Lung microvascular endothelial cell (primary cell): Measurements from ENCODE around the gene HSD17B1. TPM values are rescaled to one million over a fixed set of nuclear protein-coding genes. Genes with fewer than 3 reads are reported as not detected.
A peak's percentile ranks its signal among the peaks of the same experiment; 100 is the strongest.
"Not testable (repeated sequence)": the region's sequence is repeated elsewhere in the genome, so short reads cannot be mapped to it uniquely, and the experiment has no call there.

Experiments used
- DNase-seq, 2 donors: peaks; one replicate each; pipeline versions ENCODE4 v3.0.0 to v3.0.0-alpha.2; 2010; ENCODE audit warnings: low read depth in 2 of 2
- total RNA-seq: library from RNA; depleted of rRNA; stranded (reverse); fragments of >200 nt; gene quantifications from 2 replicates; pipeline ENCODE4 v1.2.1, GENCODE V29; 2014

The HSD17B1 gene
- 0.44 and 1.8 TPM in 2 replicates for total RNA-seq

DNA sequence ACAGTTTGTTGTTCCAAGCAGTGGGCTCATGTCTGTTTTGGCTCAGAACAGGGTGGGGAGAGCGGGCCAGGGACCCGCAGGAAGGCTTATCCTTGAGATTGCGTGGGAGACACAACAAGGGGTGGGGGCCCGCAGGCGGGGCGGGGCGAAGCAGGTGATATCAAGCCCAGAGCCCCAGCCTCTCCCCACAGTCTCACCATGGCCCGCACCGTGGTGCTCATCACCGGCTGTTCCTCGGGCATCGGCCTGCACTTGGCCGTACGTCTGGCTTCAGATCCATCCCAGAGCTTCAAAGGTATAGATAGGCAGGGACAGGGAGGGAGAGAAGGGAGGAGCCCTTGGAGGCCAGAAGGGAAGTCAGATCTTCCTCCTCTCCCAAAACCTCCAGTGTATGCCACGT, at the start of gene HSD17B1:
TSS of gene HSD17B1 (plus strand) at position 188 of the 400 bp plus-strand sequence. CDS start at position 199, 11 bp downstream.
- not testable (repeated sequence) for DNase-seq

DNA sequence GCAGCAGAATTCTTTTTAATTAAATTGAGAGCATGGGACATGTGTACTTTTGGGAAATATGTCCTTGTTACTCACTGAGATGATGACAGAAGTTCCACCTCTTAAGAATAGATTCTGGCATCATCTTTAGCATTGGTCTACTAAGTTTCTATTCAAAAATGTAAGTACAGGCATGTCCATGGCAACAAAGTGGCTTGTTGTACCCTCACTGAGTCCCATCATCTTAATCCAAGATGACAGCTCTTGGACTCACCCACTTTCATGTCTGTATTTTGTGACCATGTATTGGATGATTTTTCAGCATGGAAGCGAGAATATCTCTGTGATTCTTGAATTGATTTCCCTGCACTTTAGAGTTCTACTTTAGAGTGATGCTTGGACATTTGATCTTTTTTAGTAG, 49.8 kb upstream of the HSD17B1 start:
- DNase-seq = no peak

GRCh38 chr17:42507671-42508070, 45.1 kb upstream of the HSD17B1 start:
- DNase-seq = no peak

DNA sequence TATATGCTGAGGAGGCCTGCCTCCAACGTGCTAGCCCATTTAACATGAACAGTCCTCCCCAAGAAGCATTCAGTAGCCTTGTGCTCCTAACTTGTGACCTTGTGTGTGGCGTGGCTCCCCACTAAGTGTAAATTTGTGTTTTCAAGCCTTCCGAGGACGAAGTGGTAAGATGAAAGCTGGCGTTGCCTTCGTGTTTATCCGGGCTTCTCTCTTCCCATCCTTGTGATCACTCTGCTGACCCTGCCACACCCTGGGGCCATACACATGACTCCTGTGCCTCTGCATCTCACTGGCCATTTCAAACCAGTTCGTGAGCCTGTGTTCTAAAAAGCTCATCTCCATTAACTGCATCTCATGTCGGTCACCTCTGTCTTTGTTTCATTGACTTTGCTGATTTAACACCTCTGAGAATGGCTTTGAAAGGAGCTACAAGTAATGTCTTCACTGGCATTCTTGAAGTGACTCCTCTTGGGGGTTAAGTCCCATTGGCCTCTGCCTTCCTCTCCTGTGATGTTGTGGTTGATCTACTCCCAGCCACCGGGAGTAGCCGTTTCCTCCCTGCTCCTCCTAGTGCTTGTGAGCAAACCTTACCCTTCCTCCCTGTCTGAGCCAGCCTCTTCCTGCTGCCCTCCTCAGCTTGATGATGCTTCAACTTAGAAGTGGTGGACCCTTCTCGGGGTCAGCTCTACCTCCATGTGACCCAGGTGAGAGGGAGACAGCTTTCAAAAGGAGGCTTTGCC, 44.1 kb upstream of the HSD17B1 start:
- DNase-seq = peak in 1 of 2 donors; percentile 81

DNA sequence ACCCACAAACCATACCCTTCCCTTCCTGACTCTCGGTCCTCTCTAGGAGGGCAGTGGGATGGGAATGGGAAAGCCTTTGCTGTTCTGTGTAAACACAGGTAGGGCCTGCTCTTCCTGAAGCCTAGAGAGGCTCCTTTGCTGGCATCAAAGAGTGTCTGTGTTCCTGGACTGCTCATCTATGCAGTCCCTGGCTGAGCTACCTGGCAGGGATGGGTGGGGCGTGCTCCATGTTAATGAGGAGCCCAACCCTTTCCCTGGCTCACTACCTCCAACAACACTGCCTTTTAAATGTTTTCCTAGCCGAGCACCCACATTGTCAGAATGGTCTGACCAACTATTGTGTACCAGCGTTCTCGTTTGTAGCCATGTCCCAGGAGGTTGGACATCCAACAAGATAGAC, 43.3 kb upstream of the HSD17B1 start:
- DNase-seq = no peak

- no peak for DNase-seq
Observed at GRCh38 chr17:42509841-42510240, 42.9 kb upstream of the HSD17B1 start.

DNA sequence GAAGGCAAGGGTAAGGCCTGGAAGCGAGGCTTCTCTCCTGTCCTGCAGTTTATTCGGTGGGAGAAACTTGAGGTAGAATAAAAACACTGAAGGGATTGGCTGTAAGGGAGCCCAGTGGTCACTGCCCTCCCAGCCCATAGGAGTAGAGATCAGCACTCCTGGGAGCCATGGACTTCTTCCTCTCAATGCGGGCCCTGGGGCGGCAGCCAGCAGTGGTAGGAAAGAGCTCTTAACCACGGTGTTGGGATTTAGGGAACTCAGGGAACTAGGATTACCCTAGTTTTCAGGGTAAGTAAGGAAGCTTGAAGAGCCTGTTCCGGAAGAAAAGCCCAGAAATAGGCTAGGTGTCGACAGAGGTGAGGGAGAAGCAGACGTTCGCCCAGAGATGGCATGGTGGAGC, 40.5 kb upstream of the HSD17B1 start:
- DNase-seq = no peak

GRCh38 chr17:42512733-42513251, 39.9 kb upstream of the HSD17B1 start:
- DNase-seq = no peak

DNA sequence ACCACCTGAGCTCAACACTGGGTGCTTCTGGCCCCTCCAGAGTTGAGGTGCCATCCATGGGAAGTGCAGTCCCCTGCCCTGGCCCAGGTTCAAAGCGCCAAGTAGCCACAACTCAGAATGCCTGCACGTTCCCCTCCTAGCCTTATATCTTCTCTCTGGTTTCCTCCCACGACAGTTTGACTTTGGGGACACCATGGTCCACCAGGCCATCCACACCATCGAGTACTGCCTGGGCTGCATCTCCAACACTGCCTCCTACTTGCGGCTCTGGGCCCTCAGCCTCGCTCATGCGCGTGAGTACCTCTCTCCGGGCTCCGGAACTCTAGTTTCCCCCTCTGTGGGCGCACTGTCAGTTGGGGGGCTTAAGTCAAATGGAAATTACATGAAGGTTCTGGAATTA, 39.0 kb upstream of the HSD17B1 start:
- no peak for DNase-seq

DNA sequence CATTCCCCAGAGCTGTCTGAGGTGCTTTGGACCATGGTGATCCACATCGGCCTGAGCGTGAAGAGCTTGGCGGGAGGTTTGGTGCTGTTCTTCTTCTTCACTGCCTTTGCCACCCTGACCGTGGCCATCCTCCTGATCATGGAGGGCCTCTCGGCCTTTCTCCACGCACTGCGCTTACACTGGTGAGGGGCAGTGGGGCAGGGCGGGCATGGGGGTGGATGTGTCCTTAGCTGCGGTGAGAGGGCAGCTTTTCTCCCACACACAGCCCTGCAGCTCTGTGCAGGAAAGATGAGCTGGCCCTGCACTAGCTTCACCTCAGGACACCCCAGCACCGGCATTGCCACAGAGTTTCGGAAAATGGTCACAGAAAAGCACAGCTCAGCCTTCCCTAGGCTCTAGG, 38.4 kb upstream of the HSD17B1 start:
- no peak for DNase-seq

- no peak for DNase-seq
Observed at GRCh38 chr17:42514867-42515266, 37.9 kb upstream of the HSD17B1 start.

- peak; percentile 87 to 89 for DNase-seq
Observed at GRCh38 chr17:42517516-42517915, 35.2 kb upstream of the HSD17B1 start.

GRCh38 chr17:42518046-42518754, 34.5 kb upstream of the HSD17B1 start:
- DNase-seq = peak; percentile 64 to 98

DNA sequence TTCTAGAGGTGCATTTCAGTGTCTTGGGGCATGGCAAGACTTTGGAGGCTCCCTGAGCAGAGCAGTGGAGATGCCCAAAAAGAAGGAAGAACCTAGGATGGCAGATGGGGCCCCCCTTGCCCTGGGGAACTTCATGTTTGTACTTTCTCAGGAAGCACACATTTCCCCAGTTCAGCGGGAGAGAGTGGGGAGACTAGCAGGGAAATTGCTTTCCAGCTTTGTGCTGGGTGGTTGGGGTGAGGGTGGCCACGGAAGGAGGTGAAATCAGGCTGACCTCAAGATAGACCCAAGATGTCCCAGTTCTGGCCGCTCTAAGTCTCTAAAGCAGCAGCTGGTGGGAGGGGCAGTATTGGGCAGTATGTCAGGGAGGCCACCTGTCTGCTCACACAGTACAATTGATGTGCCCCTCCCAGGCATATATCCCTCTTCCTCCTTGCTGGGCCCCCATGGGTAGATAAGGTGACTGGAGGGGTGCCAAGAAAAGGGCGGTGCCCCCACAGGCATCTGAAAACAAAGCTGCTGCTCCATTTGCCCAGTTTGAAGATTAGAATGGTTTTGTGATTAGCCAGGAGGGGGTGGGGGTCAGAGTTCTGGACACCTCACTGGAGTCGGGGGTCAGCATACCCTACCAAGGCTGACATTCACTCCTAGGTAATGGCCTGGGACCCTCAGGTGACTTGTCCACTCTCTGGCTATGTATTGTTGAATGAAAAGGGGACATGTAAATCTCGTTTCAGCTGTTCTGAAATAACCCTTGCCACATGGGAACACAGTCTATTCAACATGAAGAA, 33.8 kb upstream of the HSD17B1 start:
- peak; percentile 58 to 66 for DNase-seq

GRCh38 chr17:42519546-42520491, 32.9 kb upstream of the HSD17B1 start:
- peak; percentile 92 to 97 for DNase-seq

GRCh38 chr17:42520540-42520951, 32.2 kb upstream of the HSD17B1 start:
- DNase-seq = peak in 1 of 2 donors; percentile 51

- DNase-seq = peak in 1 of 2 donors; percentile 32
Observed at GRCh38 chr17:42521036-42521435, 31.7 kb upstream of the HSD17B1 start.

GRCh38 chr17:42521666-42522262, 31.0 kb upstream of the HSD17B1 start:
- no peak for DNase-seq

GRCh38 chr17:42522263-42522790, 30.4 kb upstream of the HSD17B1 start:
- DNase-seq = no peak

DNA sequence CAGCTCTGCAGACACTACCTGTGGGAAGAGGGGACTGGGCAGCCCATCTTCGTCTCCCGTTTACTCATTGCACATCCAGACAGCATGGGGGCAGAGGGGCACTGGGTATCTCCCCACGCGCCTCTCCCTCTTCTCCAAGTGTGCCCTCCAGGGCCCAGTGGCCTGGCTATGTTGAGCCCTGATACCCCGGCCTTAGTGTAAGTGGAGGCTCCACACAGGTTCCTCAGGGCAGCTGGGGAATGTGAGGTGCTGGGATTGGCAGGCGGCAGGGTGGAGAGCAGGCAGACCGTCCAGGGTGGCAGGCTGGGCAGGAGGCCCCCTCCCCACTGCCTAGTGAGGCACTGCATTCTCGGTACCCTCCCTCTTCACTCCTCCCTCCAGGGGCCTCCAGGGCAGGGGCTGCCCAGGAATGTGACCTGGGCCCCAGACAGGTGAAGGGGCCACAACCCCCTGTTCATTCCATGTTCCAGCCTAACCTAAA, 29.9 kb upstream of the HSD17B1 start:
- DNase-seq = no peak
